H1 (cell line): ENCODE data around the gene PHACTR2. TPM values are rescaled to one million over a fixed set of nuclear protein-coding genes. Genes with fewer than 3 reads are reported as not detected.

Experiments used
- RXRA ChIP-seq: IDR thresholded peaks from 2 replicates; pipeline ENCODE4 v1.6.1; 2011; ENCODE audit warnings: low read depth, mild to moderate bottlenecking, low read length, moderate library complexity; ENCODE audit not compliant: insufficient read depth
- polyA plus RNA-seq, 7 experiments: library from polyadenylated mRNA; depleted of rRNA in 3 of 7; stranded (reverse) in 5 of 7; unstranded in 2 of 7; fragments of >200 nt in 5 of 7; fragments of 200-250 nt in 2 of 7; gene quantifications; 1 replicate in 5 of 7; 2 replicates in 1 of 7; 4 replicates in 1 of 7; pipeline versions ENCODE4 v1.2.1 to v1.2.3, GENCODE V29; 2011 to 2013; ENCODE audit warnings: missing spikeins in 2 of 7, mixed read lengths in 2 of 7
- total RNA-seq: library from RNA; stranded (reverse); fragmentation: NEBNext Ultra II Directional; extraction: Animal tissue kit (Norgen Biotek cat#: 25700); gene quantifications from 2 replicates; pipeline ENCODE4 v1.2.1, GENCODE V29; 2021

Gene PHACTR2
- total and polyA plus RNA-seq, 2 of the 8 experiments (the other 6 are each of a cell fraction or from before 2014, with no cell fraction given): 16.9 to 131 TPM

DNA sequence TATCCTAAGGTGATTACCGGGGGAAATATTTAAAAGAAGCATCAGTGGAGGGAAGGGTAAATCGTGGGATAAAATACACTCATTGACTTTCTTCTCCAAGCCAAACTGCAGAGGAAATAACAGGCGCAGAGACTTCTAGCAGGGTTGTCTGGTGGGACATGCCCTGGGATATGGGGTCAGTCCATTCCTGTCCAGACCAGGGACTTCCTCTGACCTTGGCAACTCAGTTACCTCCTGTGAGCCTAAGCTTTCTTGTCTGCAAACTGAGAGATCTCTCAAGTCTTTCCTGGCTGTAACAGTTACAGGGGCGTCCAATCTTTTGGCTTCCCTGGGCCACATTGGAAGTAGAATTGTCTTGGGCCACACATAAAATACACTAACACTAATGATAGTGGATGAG lies 21.7 kb upstream of the PHACTR2 start (continued):
- TF ChIP-seq RXRA: no peak
